Trophoblast cell (in vitro differentiated cells and primary cell): ENCODE results near the gene TTLL8.

Source experiments
- DNase-seq, 2 donors: peaks; one replicate each; pipeline ENCODE4 v3.0.0-alpha.2; 2016
- H2AFZ ChIP-seq: 2 replicates; pipeline ENCODE4 v1.6.1; 2013; ENCODE audit warnings: low read length, moderate library complexity, mild to moderate bottlenecking; ENCODE audit not compliant: insufficient read depth, poor library complexity
- H2AK5ac ChIP-seq: 2 replicates; pipeline ENCODE4 v1.6.1; 2013; ENCODE audit warnings: mild to moderate bottlenecking, low read length
- H2BK120ac ChIP-seq: 2 replicates; pipeline ENCODE4 v1.6.1; 2013; ENCODE audit warnings: low read length, mild to moderate bottlenecking, moderate library complexity; ENCODE audit not compliant: insufficient read depth, poor library complexity
- H2BK12ac ChIP-seq: 2 replicates; pipeline ENCODE4 v1.6.1; 2013; ENCODE audit warnings: mild to moderate bottlenecking, low read length, moderate library complexity
- H2BK5ac ChIP-seq: 2 replicates; pipeline ENCODE4 v1.6.1; 2013; ENCODE audit warnings: low read length, low read depth, moderate library complexity, mild to moderate bottlenecking; ENCODE audit not compliant: poor library complexity
- H3K14ac ChIP-seq: 2 replicates; pipeline ENCODE4 v1.6.1; 2013; ENCODE audit warnings: mild to moderate bottlenecking, low read length
- H3K18ac ChIP-seq: 2 replicates; pipeline ENCODE4 v1.6.1; 2013; ENCODE audit warnings: mild to moderate bottlenecking, low read length
- H3K23ac ChIP-seq: 2 replicates; pipeline ENCODE4 v1.6.1; 2013; ENCODE audit warnings: low read length
- H3K27ac ChIP-seq: 2 replicates; pipeline ENCODE4 v1.5.1; 2013; ENCODE audit warnings: low read depth, mild to moderate bottlenecking, inconsistent platforms, low read length, moderate library complexity
- H3K27me3 ChIP-seq: 2 replicates; pipeline ENCODE4 v1.6.1; 2013; ENCODE audit warnings: inconsistent platforms, mild to moderate bottlenecking, low read length, moderate library complexity; ENCODE audit not compliant: insufficient read depth
- H3K36me3 ChIP-seq, 2 experiments: 1 replicate in 1 of 2; 2 replicates in 1 of 2; pipeline ENCODE4 v1.6.1; 2013; ENCODE audit warnings: low read length in 2 of 2, mild to moderate bottlenecking in 2 of 2, moderate library complexity in 1 of 2; ENCODE audit not compliant: insufficient read depth in 2 of 2, control insufficient read depth in 1 of 2
- H3K4ac ChIP-seq: 2 replicates; pipeline ENCODE4 v1.6.1; 2013; ENCODE audit warnings: low read depth, mild to moderate bottlenecking, low read length, moderate library complexity
- H3K4me1 ChIP-seq, 2 experiments: 1 replicate in 1 of 2; 2 replicates in 1 of 2; pipeline ENCODE4 v1.6.1; 2013; ENCODE audit warnings: low read length in 2 of 2, mild to moderate bottlenecking in 2 of 2, moderate library complexity in 1 of 2; ENCODE audit not compliant: insufficient read depth in 2 of 2, control insufficient read depth in 1 of 2
- H3K4me2 ChIP-seq: 2 replicates; pipeline ENCODE4 v1.6.1; 2013; ENCODE audit warnings: inconsistent platforms, mild to moderate bottlenecking, low read length, moderate library complexity
- H3K4me3 ChIP-seq: 2 replicates; pipeline ENCODE4 v1.5.1; 2013; ENCODE audit warnings: mild to moderate bottlenecking, low read depth, low read length, inconsistent platforms
- H3K79me1 ChIP-seq: one replicate; pipeline ENCODE4 v1.6.1; 2013; ENCODE audit warnings: low read length
- H3K79me2 ChIP-seq: 2 replicates; pipeline ENCODE4 v1.6.1; 2013; ENCODE audit warnings: low read length, mild to moderate bottlenecking; ENCODE audit not compliant: control insufficient read depth, insufficient read depth, poor library complexity
- H3K9ac ChIP-seq: 2 replicates; pipeline ENCODE4 v1.6.1; 2013; ENCODE audit warnings: mild to moderate bottlenecking, low read length
- H3K9me3 ChIP-seq: 2 replicates; pipeline ENCODE4 v1.6.1; 2013; ENCODE audit warnings: low read depth, mild to moderate bottlenecking, control low read depth, inconsistent platforms, low read length; ENCODE audit not compliant: insufficient read depth
- H4K12ac ChIP-seq: 2 replicates; pipeline ENCODE4 v1.6.1; 2013; ENCODE audit warnings: low read depth, mild to moderate bottlenecking, low read length, moderate library complexity
- H4K8ac ChIP-seq: 2 replicates; pipeline ENCODE4 v1.6.1; 2013; ENCODE audit warnings: low read depth, mild to moderate bottlenecking, low read length, moderate library complexity
- H4K91ac ChIP-seq: one replicate; pipeline ENCODE4 v1.6.1; 2013; ENCODE audit warnings: low read depth, mild to moderate bottlenecking, low read length, moderate library complexity
- WGBS: extraction: QIAGEN DNeasy Blood & Tissue Kit; methylation state at CpG from one replicate; pipeline ENCODE4 v1.1.7; 2013; ENCODE audit warnings: missing lambda C conversion rate; ENCODE audit not compliant: insufficient read length, insufficient coverage; ENCODE audit errors: extremely low coverage; 5-methylcytosine and 5-hydroxymethylcytosine counted together

The TTLL8 gene

GRCh38 chr22:49995361-49996118 is 62.6 kb downstream of the TTLL8 start:
- no peak overlapping the region for H2BK5ac ChIP-seq
- peaks cover 0 to 3% of the 10 kb centered on the region in 2 experiments for H3K4me1 ChIP-seq
- H3K4me2 ChIP-seq = no peak overlapping the region
- H3K79me1 ChIP-seq = no peaks in the 10 kb centered on the region
- peak overlapping the region; percentile 16 for H3K4me3 ChIP-seq
- no peak overlapping the region for H2AK5ac ChIP-seq
- H3K36me3 ChIP-seq = no peaks in the 10 kb centered on the region
- H4K12ac ChIP-seq = no peak overlapping the region
- no peak overlapping the region for H3K14ac ChIP-seq
- no CpG with 5 or more reads among the region's 10 CpGs for WGBS
- H2AFZ ChIP-seq = no peak overlapping the region
- no peak overlapping the region for H3K9ac ChIP-seq
- peaks cover 5% of the 10 kb centered on the region for H3K27me3 ChIP-seq
- no peak overlapping the region for H2BK120ac ChIP-seq
- no peak overlapping the region for H4K91ac ChIP-seq
- no peak overlapping the region for H3K23ac ChIP-seq
- no peak overlapping the region for H3K4ac ChIP-seq
- H3K18ac ChIP-seq = no peak overlapping the region
- no peak overlapping the region for H2BK12ac ChIP-seq
- H4K8ac ChIP-seq = no peak overlapping the region
- peaks cover 26% of the 10 kb centered on the region for H3K9me3 ChIP-seq
- H3K79me2 ChIP-seq = no peaks in the 10 kb centered on the region
- no peak for DNase-seq
- no peak overlapping the region for H3K27ac ChIP-seq

DNA sequence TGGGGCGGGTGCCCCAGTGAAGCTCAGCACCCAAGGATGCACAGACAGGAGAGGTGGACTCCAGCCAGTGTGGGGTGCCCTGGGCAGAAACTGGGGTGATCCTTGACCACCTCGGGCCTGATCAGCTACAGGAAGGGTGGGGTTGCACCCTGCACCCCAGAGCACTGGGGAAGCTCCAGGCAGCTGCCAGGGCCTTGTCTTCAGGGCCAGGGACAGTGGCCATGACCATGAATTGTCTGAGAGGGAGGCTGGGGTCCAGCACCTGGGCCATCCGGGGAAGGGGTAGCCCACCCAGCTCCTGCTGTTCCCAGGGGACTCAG is 63.1 kb downstream of the TTLL8 start:
- H4K12ac ChIP-seq = no peak overlapping the region
- H3K79me2 ChIP-seq = no peaks in the 10 kb centered on the region
- H3K79me1 ChIP-seq = no peaks in the 10 kb centered on the region
- no peak overlapping the region for H2BK12ac ChIP-seq
- H3K4ac ChIP-seq = no peak overlapping the region
- H2BK120ac ChIP-seq = no peak overlapping the region
- no peak overlapping the region for H2AFZ ChIP-seq
- no peak overlapping the region for H2AK5ac ChIP-seq
- no peak overlapping the region for H3K9ac ChIP-seq
- no peak overlapping the region for H4K8ac ChIP-seq
- no peak overlapping the region for H3K4me2 ChIP-seq
- H3K36me3 ChIP-seq = no peaks in the 10 kb centered on the region
- WGBS = no CpG with 5 or more reads among the region's 3 CpGs
- peaks cover 0 to 3% of the 10 kb centered on the region in 2 experiments for H3K4me1 ChIP-seq
- peaks cover 30% of the 10 kb centered on the region for H3K9me3 ChIP-seq
- H2BK5ac ChIP-seq = no peak overlapping the region
- no peak overlapping the region for H3K4me3 ChIP-seq
- H3K23ac ChIP-seq = no peak overlapping the region
- H3K27ac ChIP-seq = no peak overlapping the region
- no peak overlapping the region for H3K18ac ChIP-seq
- no peak overlapping the region for H4K91ac ChIP-seq
- no peak for DNase-seq
- H3K14ac ChIP-seq = no peak overlapping the region
- peaks cover 3% of the 10 kb centered on the region for H3K27me3 ChIP-seq

GRCh38 chr22:49994361-49995040 is 63.6 kb downstream of the TTLL8 start:
- no peak for DNase-seq
- H3K23ac ChIP-seq = no peak overlapping the region
- H3K18ac ChIP-seq = no peak overlapping the region
- H2BK12ac ChIP-seq = no peak overlapping the region
- no peak overlapping the region for H2BK5ac ChIP-seq
- H3K14ac ChIP-seq = no peak overlapping the region
- no peak overlapping the region for H3K9ac ChIP-seq
- no peaks in the 10 kb centered on the region for H3K79me2 ChIP-seq
- no peak overlapping the region for H2BK120ac ChIP-seq
- no peak overlapping the region for H3K4ac ChIP-seq
- H2AK5ac ChIP-seq = no peak overlapping the region
- H4K12ac ChIP-seq = no peak overlapping the region
- H3K9me3 ChIP-seq = peaks cover 31% of the 10 kb centered on the region
- no peak overlapping the region for H2AFZ ChIP-seq
- H4K8ac ChIP-seq = no peak overlapping the region
- no peak overlapping the region for H3K27ac ChIP-seq
- H3K36me3 ChIP-seq = no peaks in the 10 kb centered on the region
- peaks cover 0 to 3% of the 10 kb centered on the region in 2 experiments for H3K4me1 ChIP-seq
- no peak overlapping the region for H3K4me2 ChIP-seq
- H3K4me3 ChIP-seq = no peak overlapping the region
- no peaks in the 10 kb centered on the region for H3K79me1 ChIP-seq
- no CpG with 5 or more reads among the region's 21 CpGs for WGBS
- no peak overlapping the region for H4K91ac ChIP-seq
- no peaks in the 10 kb centered on the region for H3K27me3 ChIP-seq

DNA sequence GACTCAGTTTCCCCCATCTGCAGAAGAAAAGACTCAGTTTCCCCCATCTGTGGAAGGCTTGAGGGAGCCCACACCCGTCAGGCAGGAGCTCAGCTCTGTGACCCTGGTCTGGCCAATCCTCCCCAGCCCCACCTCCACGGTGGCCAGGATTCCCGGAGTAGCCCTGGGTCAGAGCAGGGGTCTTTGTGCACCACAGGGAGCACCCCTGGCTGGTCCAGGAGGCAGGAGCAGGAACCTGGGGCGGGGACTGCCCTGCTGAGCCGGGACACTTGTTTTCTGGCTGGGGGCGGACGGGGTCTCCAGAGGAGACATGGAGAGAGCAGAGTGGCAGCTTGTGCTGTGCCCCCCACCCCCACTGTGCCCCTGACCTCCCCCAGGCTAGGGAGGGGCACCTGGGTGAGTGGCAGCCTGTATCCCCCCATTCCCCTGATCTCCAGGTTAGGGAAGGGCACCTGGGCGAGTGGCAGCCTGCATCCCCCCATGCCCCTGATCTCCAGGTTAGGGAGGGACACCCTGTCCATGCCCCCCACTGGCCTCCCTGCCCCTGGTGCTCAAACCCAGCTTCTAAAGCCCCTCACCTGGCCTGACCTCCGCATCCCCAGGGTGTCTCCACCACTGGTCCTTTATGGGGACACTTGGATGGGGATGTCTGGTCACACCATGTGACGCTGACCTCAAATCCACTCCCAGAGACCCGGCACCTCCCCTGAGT is 64.3 kb downstream of the TTLL8 start:
- Histone ChIP-seq H4K12ac (no peak overlapping the region), H3K14ac (no peak overlapping the region), H2BK120ac (no peak overlapping the region), H3K4me1 (no peaks in the 10 kb centered on the region), H3K27me3 (no peaks in the 10 kb centered on the region), H3K9me3 (peaks cover 26% of the 10 kb centered on the region), H2AK5ac (no peak overlapping the region), H3K23ac (no peak overlapping the region), H2AFZ (no peak overlapping the region), H4K91ac (no peak overlapping the region), H3K4me2 (no peak overlapping the region), H3K4ac (no peak overlapping the region), H3K4me3 (no peak overlapping the region), H3K79me1 (no peaks in the 10 kb centered on the region), H3K18ac (no peak overlapping the region), H3K9ac (no peak overlapping the region), H3K36me3 (no peaks in the 10 kb centered on the region), H3K79me2 (no peaks in the 10 kb centered on the region), H2BK12ac (no peak overlapping the region), H4K8ac (no peak overlapping the region), H2BK5ac (no peak overlapping the region), H3K27ac (no peak overlapping the region)
- no peak for DNase-seq
- no CpG with 5 or more reads among the region's 11 CpGs for WGBS
